Measurements from ENCODE around the gene PPFIA2.

- TF ChIP-seq CTCF (IDR thresholded peaks at IDR 0.05) (no peak), POLR2AphosphoS5 (IDR thresholded peaks at IDR 0.05) (no peak), EP300 (IDR thresholded peaks at IDR 0.05) (no peak), POLR2A (IDR thresholded peaks at IDR 0.05) (no peak)
These were observed 444.1 kb downstream of the PPFIA2 start for GRCh38 chr12:81314903-81315531.

Measured in stomach (tissue), 4 donors.